Left ventricle myocardium inferior (tissue), 1 donor: ENCODE results near the gene KIAA0586. TPM values are rescaled to one million over a fixed set of nuclear protein-coding genes. Genes with fewer than 3 reads are reported as not detected.
"Not testable (repeated sequence)": the region's sequence is repeated elsewhere in the genome, so short reads cannot be mapped to it uniquely, and the experiment has no call there.

ENCODE experiments used
- DNase-seq: peaks from one replicate; pipeline ENCODE4 v3.0.0-alpha.2; 2020
- H3K27ac ChIP-seq: fragments of 200-600 bp; replicated peaks from 2 replicates; pipeline ENCODE4 v1.8.0; 2021
- H3K27me3 ChIP-seq: fragments of 200-600 bp; 2 replicates; pipeline ENCODE4 v1.8.0; 2021; ENCODE audit warnings: low read depth
- H3K36me3 ChIP-seq: fragments of 200-600 bp; 2 replicates; pipeline ENCODE4 v1.8.0; 2021
- H3K4me1 ChIP-seq: fragments of 200-600 bp; 2 replicates; pipeline ENCODE4 v1.8.0; 2021
- H3K4me3 ChIP-seq: fragments of 200-600 bp; 2 replicates; pipeline ENCODE4 v1.8.0; 2021; ENCODE audit warnings: mild to moderate bottlenecking, moderate library complexity
- H3K9me3 ChIP-seq: fragments of 200-600 bp; replicated peaks from 2 replicates; pipeline ENCODE4 v1.8.0; 2021
- intact Hi-C: fragments of 100-400 bp; cut with micrococcal nuclease; formaldehyde crosslinking; loops from one replicate; pipeline ENCODE4 v1.11.0; 2022
- total RNA-seq: library from RNA; stranded (reverse); fragmentation: NEBNext Ultra II Directional; extraction: Animal tissue kit (Norgen Biotek cat#: 25700); gene quantifications from one replicate; pipeline ENCODE4 v1.2.1, GENCODE V29; 2021
- TF ChIP-seq, protein P1 (sequence below): fragments of 200-600 bp; IDR thresholded peaks from 2 replicates; pipeline ENCODE4 v1.8.0; 2021; ENCODE audit warnings: antibody characterized with exemption, mild to moderate bottlenecking, borderline replicate concordance
- donor health status: DM: no; HTN: yes; CAD: no; lungs with severe emphysema.

The KIAA0586 gene
- total RNA-seq, 1 donor from 2014 or later, result 13.0 TPM

DNA sequence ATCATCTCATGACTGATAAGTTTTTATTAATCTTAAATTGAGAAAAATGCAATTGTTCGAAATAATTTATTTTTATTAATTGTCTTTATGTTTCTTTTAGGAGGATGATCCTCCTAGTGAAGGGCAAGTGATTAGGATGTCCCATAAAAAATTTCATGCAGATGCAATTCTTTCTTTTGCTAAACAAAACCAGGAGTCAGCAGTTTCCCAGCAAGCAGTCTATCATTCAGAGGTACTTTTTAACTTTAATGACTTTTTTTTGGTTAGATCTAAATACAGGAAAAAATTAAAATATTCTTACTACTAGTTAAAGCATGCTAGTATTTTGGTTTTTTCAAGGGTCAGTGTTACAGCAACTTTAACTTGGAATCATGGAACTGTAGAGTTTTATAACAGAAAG, 64.5 kb downstream of the KIAA0586 start:
- peaks cover 80% of the 10 kb centered on the region for H3K36me3 ChIP-seq
- H3K4me1 ChIP-seq, result no peaks in the 10 kb centered on the region
- TF ChIP-seq, protein P1, sequence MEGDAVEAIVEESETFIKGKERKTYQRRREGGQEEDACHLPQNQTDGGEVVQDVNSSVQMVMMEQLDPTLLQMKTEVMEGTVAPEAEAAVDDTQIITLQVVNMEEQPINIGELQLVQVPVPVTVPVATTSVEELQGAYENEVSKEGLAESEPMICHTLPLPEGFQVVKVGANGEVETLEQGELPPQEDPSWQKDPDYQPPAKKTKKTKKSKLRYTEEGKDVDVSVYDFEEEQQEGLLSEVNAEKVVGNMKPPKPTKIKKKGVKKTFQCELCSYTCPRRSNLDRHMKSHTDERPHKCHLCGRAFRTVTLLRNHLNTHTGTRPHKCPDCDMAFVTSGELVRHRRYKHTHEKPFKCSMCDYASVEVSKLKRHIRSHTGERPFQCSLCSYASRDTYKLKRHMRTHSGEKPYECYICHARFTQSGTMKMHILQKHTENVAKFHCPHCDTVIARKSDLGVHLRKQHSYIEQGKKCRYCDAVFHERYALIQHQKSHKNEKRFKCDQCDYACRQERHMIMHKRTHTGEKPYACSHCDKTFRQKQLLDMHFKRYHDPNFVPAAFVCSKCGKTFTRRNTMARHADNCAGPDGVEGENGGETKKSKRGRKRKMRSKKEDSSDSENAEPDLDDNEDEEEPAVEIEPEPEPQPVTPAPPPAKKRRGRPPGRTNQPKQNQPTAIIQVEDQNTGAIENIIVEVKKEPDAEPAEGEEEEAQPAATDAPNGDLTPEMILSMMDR, result no peak
- DNase-seq, result no peak
- intact Hi-C loops, result no loop called here
- H3K27me3 ChIP-seq, result no peaks in the 10 kb centered on the region
- H3K9me3 ChIP-seq, result no peaks in the 10 kb centered on the region
- H3K27ac ChIP-seq, result no peak overlapping the region
- no peak overlapping the region for H3K4me3 ChIP-seq

DNA sequence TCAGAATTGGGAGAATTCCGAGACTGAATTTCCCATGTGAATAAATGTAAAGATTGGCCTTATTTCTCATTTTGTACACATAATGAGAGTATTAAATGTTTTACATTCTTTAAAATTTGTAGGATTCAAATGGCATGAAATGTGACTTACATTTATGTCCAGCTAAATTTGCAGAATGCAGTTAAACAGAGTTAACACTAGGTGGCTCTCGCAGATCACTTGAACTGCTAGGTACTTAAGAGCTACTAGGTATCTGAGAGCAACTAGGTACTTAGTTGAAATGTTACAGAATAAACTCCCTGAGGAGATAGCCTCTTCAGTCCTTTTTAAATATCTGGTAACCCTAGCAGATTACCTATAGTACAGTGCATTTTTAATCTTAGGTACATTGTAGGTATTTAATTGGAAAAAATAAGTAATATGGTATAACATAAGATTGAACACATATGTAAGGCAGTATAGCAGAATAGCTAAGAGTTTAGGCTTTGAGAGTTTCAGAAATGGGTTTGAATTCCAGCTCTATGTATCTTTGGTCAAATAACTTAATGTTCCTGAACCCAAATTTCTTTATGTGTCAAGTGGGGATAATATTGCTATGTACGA, 73.8 kb downstream of the KIAA0586 start:
- TF ChIP-seq, protein P1, result peak; percentile 88

DNA sequence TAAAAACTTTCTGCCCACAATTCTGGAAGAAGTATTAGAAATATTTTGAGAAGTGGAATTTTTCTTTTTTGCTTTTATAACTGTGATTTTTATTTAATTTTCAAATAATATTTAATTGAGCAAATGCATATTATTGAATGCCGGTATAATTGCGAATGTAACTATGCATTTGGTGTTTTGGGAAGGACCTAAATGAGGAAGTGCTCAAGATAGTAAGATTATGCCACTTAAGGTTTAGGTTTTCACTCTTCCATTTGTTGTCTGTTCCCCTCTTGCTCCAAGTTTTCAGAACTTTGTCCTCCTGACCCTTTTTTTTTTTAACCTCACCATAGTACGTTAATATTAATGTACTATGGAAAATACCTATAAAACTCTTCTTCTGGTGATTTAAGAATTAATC, 85.8 kb downstream of the KIAA0586 start:
- Histone ChIP-seq H3K36me3 (peaks cover 69% of the 10 kb centered on the region), H3K9me3 (peaks cover 18% of the 10 kb centered on the region), H3K27me3 (no peaks in the 10 kb centered on the region), H3K4me1 (no peaks in the 10 kb centered on the region), H3K27ac (no peak overlapping the region), H3K4me3 (no peak overlapping the region)
- DNase-seq, result no peak
- intact Hi-C loops, result no loop called here
- TF ChIP-seq, protein P1, result no peak

More for the DNA sequence above, 73.8 kb downstream of the KIAA0586 start:
- Histone ChIP-seq H3K27me3 (no peaks in the 10 kb centered on the region), H3K36me3 (peaks cover 58% of the 10 kb centered on the region), H3K9me3 (no peaks in the 10 kb centered on the region), H3K27ac (no peak overlapping the region), H3K4me3 (no peak overlapping the region), H3K4me1 (no peaks in the 10 kb centered on the region)
- intact Hi-C loops, result loop anchor here (2.0 kb wide), 1 partner anchor 553 kb away; no protein-coding TSS in a partner anchor
- no peak for DNase-seq

DNA sequence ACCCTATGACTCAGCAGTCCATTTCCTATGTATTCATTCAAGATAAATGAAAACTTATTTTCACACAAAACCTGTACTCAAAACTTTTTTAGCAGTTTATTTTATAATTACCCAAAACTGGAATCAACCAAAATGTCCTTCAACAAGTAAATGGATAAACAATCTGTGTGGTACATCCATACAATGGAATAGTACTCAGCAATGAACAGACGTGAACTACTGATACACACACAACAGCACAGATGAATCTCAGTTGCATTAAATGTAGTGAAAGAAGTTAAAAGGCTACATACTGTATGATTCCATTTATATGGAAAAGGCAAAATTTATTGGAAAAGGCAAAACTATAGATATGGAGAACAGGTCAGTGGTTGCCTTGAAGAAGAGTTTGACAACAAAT, 90.1 kb downstream of the KIAA0586 start:
- intact Hi-C loops, result no loop called here
- Histone ChIP-seq H3K4me1 (no peaks in the 10 kb centered on the region), H3K27me3 (no peaks in the 10 kb centered on the region), H3K4me3 (no peak overlapping the region), H3K36me3 (peaks cover 55% of the 10 kb centered on the region), H3K27ac (no peak overlapping the region), H3K9me3 (peaks cover 18% of the 10 kb centered on the region)
- TF ChIP-seq, protein P1, result no peak
- no peak for DNase-seq

DNA sequence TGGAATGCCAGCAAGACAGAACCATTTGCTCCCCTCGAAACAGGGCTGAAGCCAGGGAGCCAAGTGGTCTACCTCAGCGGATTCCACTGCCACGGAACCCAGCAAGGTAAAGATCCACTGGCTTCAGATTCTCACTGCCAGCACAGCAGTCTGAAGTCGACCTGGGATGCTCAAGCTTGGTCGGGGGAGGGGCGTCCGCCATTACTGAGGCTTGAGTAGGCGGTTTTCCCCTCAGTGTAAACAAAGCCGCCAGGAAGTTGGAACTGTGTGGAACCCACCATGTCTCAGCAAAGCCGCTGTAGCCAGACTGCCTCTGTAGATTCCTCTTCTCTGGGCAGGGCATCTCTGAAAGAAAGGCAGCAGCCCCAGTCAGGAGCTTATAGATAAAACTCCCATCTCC, 98.2 kb downstream of the KIAA0586 start:
- H3K27me3 ChIP-seq, H3K4me3 ChIP-seq, DNase-seq, H3K4me1 ChIP-seq, intact Hi-C loops, H3K27ac ChIP-seq: not testable (repeated sequence)
- H3K36me3 ChIP-seq, result peaks cover 32% of the 10 kb centered on the region
- H3K9me3 ChIP-seq, result peaks cover 14% of the 10 kb centered on the region

DNA sequence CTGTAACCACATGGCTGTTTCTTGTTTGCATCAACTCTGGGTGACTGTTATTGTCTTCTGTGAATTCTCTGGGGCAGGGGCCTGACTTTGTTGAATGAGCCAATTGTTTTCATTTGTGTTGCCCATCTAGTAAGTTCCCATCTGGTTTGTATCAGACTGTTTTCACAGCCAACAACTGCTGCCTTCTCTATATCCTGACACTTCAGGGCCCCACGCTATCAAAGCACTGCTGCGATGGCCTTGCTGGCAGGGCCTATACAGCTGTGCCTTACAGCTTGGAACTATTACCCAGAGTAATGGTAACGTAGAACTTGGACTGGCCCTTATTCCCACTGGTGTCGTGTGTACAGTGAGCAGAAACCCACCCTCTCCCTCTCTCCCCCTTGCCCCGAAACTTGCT, 105.9 kb downstream of the KIAA0586 start:
- Histone ChIP-seq H3K4me1 (peaks cover 30% of the 10 kb centered on the region), H3K27ac (peak overlapping the region; percentile 60), H3K4me3 (no peak overlapping the region), H3K27me3 (no peaks in the 10 kb centered on the region), H3K36me3 (no peaks in the 10 kb centered on the region), H3K9me3 (peaks cover 18% of the 10 kb centered on the region)
- intact Hi-C loops, result no loop called here
- TF ChIP-seq, protein P1, result no peak
- DNase-seq, result no peak
